ENCODE results near the gene CAPN10.
"Not testable (repeated sequence)": the region's sequence is repeated elsewhere in the genome, so short reads cannot be mapped to it uniquely, and the experiment has no call there.

The CAPN10 gene

GRCh38 chr2:240615396-240615795 is 28.9 kb downstream of the CAPN10 start:
- POLR2A ChIA-PET (ENCODE audit: low non-redundant PET): no interaction called here
- no peak for DNase-seq (ENCODE audit: low spot score)
- CTCF ChIA-PET: no interaction called here
- no peak overlapping the region for H3K27ac ChIP-seq
- TF ChIP-seq CTCF (conservative IDR thresholded peaks at IDR 0.05; ENCODE audit: low read depth): no peak

GRCh38 chr2:240615820-240616547 is 29.4 kb downstream of the CAPN10 start:
- CTCF ChIA-PET: interaction anchor here (0.7 kb wide), 1 partner anchor 45 kb away, joined by 3 read pairs; no protein-coding TSS in a partner anchor
- POLR2A ChIA-PET (ENCODE audit: low non-redundant PET): no interaction called here
- TF ChIP-seq CTCF (conservative IDR thresholded peaks at IDR 0.05; ENCODE audit: low read depth): no peak
- no peak overlapping the region for H3K27ac ChIP-seq
- no peak for DNase-seq (ENCODE audit: low spot score)

- H3K27ac ChIP-seq; DNase-seq (ENCODE audit: low spot score); POLR2A ChIA-PET (ENCODE audit: low non-redundant PET): not testable (repeated sequence)
- CTCF ChIA-PET: interaction anchor here (0.7 kb wide), 1 partner anchor 44 kb away, joined by 3 read pairs; no protein-coding TSS in a partner anchor
Observed at GRCh38 chr2:240616860-240617666, 30.5 kb downstream of the CAPN10 start.

- no peak overlapping the region for H3K27ac ChIP-seq
- no peak for TF ChIP-seq CTCF (conservative IDR thresholded peaks at IDR 0.05; ENCODE audit: low read depth)
- ChIA-PET CTCF (no interaction called here), POLR2A (ENCODE audit: low non-redundant PET) (no interaction called here)
- DNase-seq (ENCODE audit: low spot score): no peak
Observed at GRCh38 chr2:240618776-240619175, 32.2 kb downstream of the CAPN10 start.

GRCh38 chr2:240619506-240620148 is 33.1 kb downstream of the CAPN10 start:
- POLR2A ChIA-PET (ENCODE audit: low non-redundant PET): no interaction called here
- TF ChIP-seq CTCF (conservative IDR thresholded peaks at IDR 0.05; ENCODE audit: low read depth): no peak
- no peak for DNase-seq (ENCODE audit: low spot score)
- no peak overlapping the region for H3K27ac ChIP-seq
- CTCF ChIA-PET: no interaction called here

- no peak overlapping the region for H3K27ac ChIP-seq
- no peak for DNase-seq (ENCODE audit: low spot score)
- CTCF ChIA-PET: no interaction called here
- POLR2A ChIA-PET (ENCODE audit: low non-redundant PET): no interaction called here
- TF ChIP-seq CTCF (conservative IDR thresholded peaks at IDR 0.05; ENCODE audit: low read depth): no peak
Observed at GRCh38 chr2:240620149-240620731, 33.7 kb downstream of the CAPN10 start.
